Immature natural killer cell (primary cell): ENCODE results near the gene LYST. TPM values are rescaled to one million over a fixed set of nuclear protein-coding genes. Genes with fewer than 3 reads are reported as not detected.

ENCODE experiments used
- DNase-seq, 3 donors: peaks; one replicate each; pipeline ENCODE4 v3.0.0; 2022; ENCODE audit warnings: mixed read lengths in 1 of 3
- H3K27ac Mint-ChIP-seq, 6 donors: one replicate each; pipeline ENCODE4 v1.8.0; 2020; ENCODE audit warnings: mixed read lengths in 6 of 6, mild to moderate bottlenecking in 5 of 6, inconsistent platforms in 4 of 6, moderate library complexity in 3 of 6
- H3K27me3 Mint-ChIP-seq, 3 donors: one replicate each; pipeline ENCODE4 v1.8.0; 2020 to 2021; ENCODE audit warnings: low read depth in 3 of 3, mild to moderate bottlenecking in 3 of 3, mixed read lengths in 3 of 3, moderate library complexity in 3 of 3, inconsistent platforms in 1 of 3
- H3K36me3 Mint-ChIP-seq, 3 donors: one replicate each; pipeline ENCODE4 v1.8.0; 2020; ENCODE audit warnings: mixed read lengths in 3 of 3, inconsistent platforms in 2 of 3, mild to moderate bottlenecking in 2 of 3
- H3K4me1 Mint-ChIP-seq, 2 donors: one replicate each; pipeline ENCODE4 v1.8.0; 2020; ENCODE audit warnings: inconsistent platforms in 2 of 2, mild to moderate bottlenecking in 2 of 2, mixed read lengths in 2 of 2, moderate library complexity in 1 of 2
- H3K4me3 Mint-ChIP-seq, 5 donors: one replicate each; pipeline ENCODE4 v1.8.0; 2020; ENCODE audit warnings: mild to moderate bottlenecking in 5 of 5, mixed read lengths in 5 of 5, inconsistent platforms in 3 of 5, moderate library complexity in 3 of 5
- H3K9me3 Mint-ChIP-seq, 6 donors: one replicate each; pipeline ENCODE4 v1.8.0; 2020; ENCODE audit warnings: mild to moderate bottlenecking in 6 of 6, mixed read lengths in 6 of 6, inconsistent platforms in 4 of 6, moderate library complexity in 3 of 6
- polyA plus RNA-seq, 3 donors: library from polyadenylated mRNA; unstranded; fragments of 300-500 nt; fragmentation: Illumina TruSeq; gene quantifications; one replicate each; pipeline ENCODE4 v1.2.3, GENCODE V29; 2021

Gene LYST
- polyA plus RNA-seq, 3 donors from 2014 or later = 21.8 to 39.3 (median 27.7) TPM

DNA sequence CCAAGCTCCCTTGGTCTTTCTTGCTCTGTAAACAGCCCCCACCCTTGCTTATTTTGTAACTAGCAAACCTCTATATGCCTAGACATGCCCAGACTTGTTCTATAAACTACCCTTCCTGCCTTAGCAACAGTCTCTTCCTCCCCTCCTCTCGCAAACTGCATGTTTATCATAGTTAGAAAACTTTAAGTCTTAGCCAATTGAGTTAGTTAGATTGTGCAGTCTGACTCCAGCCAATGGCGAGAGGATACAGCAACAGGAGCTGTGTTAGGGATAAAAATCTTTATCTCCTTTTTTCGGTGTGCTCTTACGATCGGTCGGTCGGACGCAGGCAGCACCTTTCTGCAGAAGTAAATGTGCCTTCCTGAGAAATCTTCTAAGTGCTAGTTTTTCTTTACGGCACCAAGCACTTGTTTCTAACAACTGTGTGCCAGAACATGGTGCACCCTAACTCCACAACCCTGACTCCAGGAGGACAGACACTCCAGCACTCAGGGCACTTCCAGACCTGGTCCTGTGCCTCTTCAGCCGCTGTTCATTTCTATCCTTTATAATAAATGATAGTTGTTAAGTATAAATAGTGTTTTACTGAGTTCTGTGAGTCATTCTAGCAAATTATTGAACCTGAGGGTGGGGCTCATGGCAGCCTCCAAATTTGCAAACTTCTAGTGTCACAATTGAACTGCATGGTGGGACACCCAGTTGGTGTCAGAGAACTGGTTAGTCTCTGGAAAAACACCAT is 191.4 kb downstream of the LYST start:
- H3K4me1 Mint-ChIP-seq = no peaks in the 10 kb centered on the region
- H3K27ac Mint-ChIP-seq = no peak overlapping the region
- H3K36me3 Mint-ChIP-seq = peaks cover 63 to 74% (median 67%) of the 10 kb centered on the region in 3 donors
- no peak for DNase-seq
- H3K27me3 Mint-ChIP-seq = no peaks in the 10 kb centered on the region
- peaks cover 8 to 29% (median 12%) of the 10 kb centered on the region in 6 donors for H3K9me3 Mint-ChIP-seq
- no peak overlapping the region for H3K4me3 Mint-ChIP-seq

- no peak overlapping the region for H3K27ac Mint-ChIP-seq
- DNase-seq = no peak
- H3K9me3 Mint-ChIP-seq = peaks cover 8 to 36% (median 19%) of the 10 kb centered on the region in 6 donors
- peaks cover 71 to 82% (median 80%) of the 10 kb centered on the region in 3 donors for H3K36me3 Mint-ChIP-seq
- no peaks in the 10 kb centered on the region for H3K4me1 Mint-ChIP-seq
- no peaks in the 10 kb centered on the region for H3K27me3 Mint-ChIP-seq
- H3K4me3 Mint-ChIP-seq = no peak overlapping the region
These were observed 192.7 kb downstream of the LYST start for GRCh38 chr1:235673981-235674380.

GRCh38 chr1:235671992-235672391 is 194.7 kb downstream of the LYST start:
- peaks cover 78 to 91% (median 87%) of the 10 kb centered on the region in 3 donors for H3K36me3 Mint-ChIP-seq
- H3K9me3 Mint-ChIP-seq = peaks cover 8 to 36% (median 19%) of the 10 kb centered on the region in 6 donors
- peak overlapping the region in 1 of 6 donors; percentile 30 for H3K27ac Mint-ChIP-seq
- H3K27me3 Mint-ChIP-seq = no peaks in the 10 kb centered on the region
- no peaks in the 10 kb centered on the region for H3K4me1 Mint-ChIP-seq
- DNase-seq = no peak
- no peak overlapping the region for H3K4me3 Mint-ChIP-seq

- no peak overlapping the region for H3K27ac Mint-ChIP-seq
- H3K4me1 Mint-ChIP-seq = no peaks in the 10 kb centered on the region
These were observed 196.4 kb downstream of the LYST start for GRCh38 chr1:235670157-235670776.

GRCh38 chr1:235669277-235669676 is 197.4 kb downstream of the LYST start:
- no peak for DNase-seq
- no peaks in the 10 kb centered on the region for H3K4me1 Mint-ChIP-seq
- peaks cover 55 to 69% (median 67%) of the 10 kb centered on the region in 3 donors for H3K36me3 Mint-ChIP-seq
- no peaks in the 10 kb centered on the region for H3K27me3 Mint-ChIP-seq
- H3K9me3 Mint-ChIP-seq = peaks cover 8 to 30% (median 19%) of the 10 kb centered on the region in 6 donors
- H3K27ac Mint-ChIP-seq = no peak overlapping the region
- H3K4me3 Mint-ChIP-seq = no peak overlapping the region

More at GRCh38 chr1:235670157-235670776, 196.4 kb downstream of the LYST start:
- no peaks in the 10 kb centered on the region for H3K27me3 Mint-ChIP-seq
- H3K9me3 Mint-ChIP-seq = peaks cover 8 to 36% (median 19%) of the 10 kb centered on the region in 6 donors
- H3K36me3 Mint-ChIP-seq = peaks cover 60 to 74% (median 74%) of the 10 kb centered on the region in 3 donors
- H3K4me3 Mint-ChIP-seq = no peak overlapping the region
- no peak for DNase-seq

DNA sequence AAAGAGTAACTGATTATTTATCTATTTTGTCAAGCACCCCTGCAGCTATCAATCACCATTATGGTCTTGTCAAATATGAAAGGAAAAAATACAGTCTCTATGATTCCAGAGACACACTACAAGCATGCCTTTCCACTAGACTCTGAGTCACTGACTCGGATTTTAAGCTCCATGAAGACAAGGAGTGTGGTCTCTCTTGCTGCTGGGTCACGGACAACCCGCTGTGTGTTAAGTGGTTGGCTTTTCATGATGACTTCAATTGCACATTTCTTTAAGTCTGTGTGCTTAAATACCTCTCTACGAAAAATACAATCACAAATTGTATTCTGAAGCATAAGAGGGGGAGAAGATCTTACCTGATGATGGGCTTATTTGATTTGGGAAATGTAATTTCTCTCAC is 203.1 kb downstream of the LYST start:
- peaks cover 21 to 39% (median 29%) of the 10 kb centered on the region in 3 donors for H3K36me3 Mint-ChIP-seq
- no peaks in the 10 kb centered on the region for H3K4me1 Mint-ChIP-seq

GRCh38 chr1:235661568-235661967 is 205.1 kb downstream of the LYST start:
- Mint-ChIP-seq H3K9me3 (no peaks in the 10 kb centered on the region), H3K4me3 (no peak overlapping the region), H3K27me3 (peaks cover 0 to 2% (median 0%) of the 10 kb centered on the region in 3 donors), H3K36me3 (peaks cover 17 to 32% (median 28%) of the 10 kb centered on the region in 3 donors), H3K27ac (no peak overlapping the region), H3K4me1 (no peaks in the 10 kb centered on the region)
- no peak for DNase-seq

More for the DNA sequence above, 203.1 kb downstream of the LYST start:
- Mint-ChIP-seq H3K9me3 (no peaks in the 10 kb centered on the region), H3K4me3 (no peak overlapping the region), H3K27me3 (no peaks in the 10 kb centered on the region), H3K27ac (peak overlapping the region in 1 of 6 donors; percentile 3)
- no peak for DNase-seq

DNA sequence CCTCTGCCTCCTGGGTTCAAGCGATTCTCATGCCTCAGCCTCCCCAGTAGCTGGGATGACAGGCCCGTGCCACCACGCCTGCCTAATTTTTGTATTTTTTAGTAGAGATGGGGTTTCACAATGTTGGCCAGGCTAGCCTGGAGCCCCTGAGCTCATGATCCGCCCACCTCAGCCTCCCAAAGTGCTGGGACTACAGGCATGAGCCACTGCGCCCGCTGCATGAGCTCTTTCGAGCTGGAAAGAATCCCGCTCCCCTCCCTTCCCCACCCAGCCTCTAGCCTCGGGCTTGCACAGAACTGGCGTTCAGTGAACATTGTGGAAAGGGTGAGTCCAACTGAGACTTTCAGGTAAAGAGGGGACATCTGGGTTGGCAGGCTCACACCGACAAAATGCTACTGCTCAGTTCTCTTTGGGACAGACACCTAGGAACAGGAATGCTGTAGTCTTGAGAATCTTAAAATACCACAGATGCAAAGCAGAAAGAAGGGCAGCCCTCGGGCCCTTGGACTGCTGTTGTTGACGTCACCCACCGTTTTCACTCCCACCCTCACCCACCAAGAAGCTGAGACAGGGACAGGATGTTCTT is 207.4 kb downstream of the LYST start:
- Mint-ChIP-seq H3K4me1 (no peaks in the 10 kb centered on the region), H3K36me3 (peaks cover 15 to 33% (median 25%) of the 10 kb centered on the region in 3 donors), H3K27ac (no peak overlapping the region), H3K27me3 (peaks cover 2 to 6% (median 2%) of the 10 kb centered on the region in 3 donors), H3K9me3 (no peaks in the 10 kb centered on the region), H3K4me3 (no peak overlapping the region)
- no peak for DNase-seq

GRCh38 chr1:235657747-235658526 is 208.8 kb downstream of the LYST start:
- peaks cover 9 to 29% (median 18%) of the 10 kb centered on the region in 3 donors for H3K36me3 Mint-ChIP-seq
- H3K9me3 Mint-ChIP-seq = no peaks in the 10 kb centered on the region
- no peak overlapping the region for H3K27ac Mint-ChIP-seq
- H3K4me1 Mint-ChIP-seq = no peaks in the 10 kb centered on the region
- no peak for DNase-seq
- no peak overlapping the region for H3K4me3 Mint-ChIP-seq
- peaks cover 3 to 12% (median 9%) of the 10 kb centered on the region in 3 donors for H3K27me3 Mint-ChIP-seq

DNA sequence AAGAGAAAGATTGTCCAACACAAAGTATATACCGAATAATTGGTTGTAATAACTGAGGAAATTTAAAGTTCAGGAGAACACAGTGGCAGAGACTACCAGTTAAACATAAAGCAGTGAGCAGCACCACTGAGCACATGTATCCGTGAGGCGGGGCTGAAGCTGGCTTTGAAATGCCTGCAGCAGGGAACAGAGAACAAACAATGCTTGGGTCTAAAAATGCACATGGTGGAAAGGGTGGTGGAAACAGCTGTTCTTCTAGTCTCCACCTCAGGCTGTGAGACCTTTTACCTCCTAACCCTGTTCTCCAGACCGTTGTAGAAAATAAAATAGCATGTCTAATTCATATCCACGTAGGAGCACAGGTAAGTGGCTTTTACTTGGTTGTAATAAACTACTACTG is 209.4 kb downstream of the LYST start:
- no peak for DNase-seq
- no peak overlapping the region for H3K27ac Mint-ChIP-seq
- H3K4me1 Mint-ChIP-seq = no peaks in the 10 kb centered on the region
- no peak overlapping the region for H3K4me3 Mint-ChIP-seq
- H3K27me3 Mint-ChIP-seq = peaks cover 9 to 16% (median 10%) of the 10 kb centered on the region in 3 donors
- H3K36me3 Mint-ChIP-seq = peaks cover 6 to 22% (median 14%) of the 10 kb centered on the region in 3 donors
- H3K9me3 Mint-ChIP-seq = no peaks in the 10 kb centered on the region

DNA sequence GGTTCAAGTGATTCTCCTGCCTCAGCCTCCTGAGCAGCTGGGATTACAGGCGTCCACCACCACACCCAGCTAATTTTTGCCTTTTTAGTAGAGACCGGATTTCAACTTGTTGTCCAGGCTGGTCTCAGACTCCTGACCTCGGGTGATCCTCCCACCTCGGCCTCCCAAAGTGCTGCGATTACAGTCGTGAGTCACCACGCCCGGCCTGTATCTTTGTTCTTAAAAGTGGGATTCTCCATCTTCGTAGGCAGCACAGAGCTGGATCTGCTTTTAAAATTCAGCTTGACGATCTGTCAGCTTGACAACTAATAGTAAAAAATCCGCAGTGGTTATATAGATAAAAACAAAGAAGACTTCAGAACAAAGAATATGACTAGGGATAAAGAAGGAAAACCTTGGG is 214.3 kb downstream of the LYST start:
- H3K4me1 Mint-ChIP-seq = peaks cover 16 to 18% of the 10 kb centered on the region in 2 donors
- peaks cover 20 to 45% (median 33%) of the 10 kb centered on the region in 3 donors for H3K27me3 Mint-ChIP-seq
- DNase-seq = no peak
- H3K36me3 Mint-ChIP-seq = peaks cover 0 to 12% (median 11%) of the 10 kb centered on the region in 3 donors
- no peak overlapping the region for H3K27ac Mint-ChIP-seq
- H3K9me3 Mint-ChIP-seq = no peaks in the 10 kb centered on the region
- H3K4me3 Mint-ChIP-seq = no peak overlapping the region

GRCh38 chr1:235651170-235651806 is 215.4 kb downstream of the LYST start:
- H3K9me3 Mint-ChIP-seq = no peaks in the 10 kb centered on the region
- peak overlapping the region; percentile 49 to 78 (median 63) for H3K4me3 Mint-ChIP-seq
- peaks cover 22 to 50% (median 42%) of the 10 kb centered on the region in 3 donors for H3K27me3 Mint-ChIP-seq
- H3K27ac Mint-ChIP-seq = peak overlapping the region in 1 of 6 donors; percentile 24
- peaks cover 0 to 9% (median 6%) of the 10 kb centered on the region in 3 donors for H3K36me3 Mint-ChIP-seq
- no peak for DNase-seq
- peaks cover 16 to 18% of the 10 kb centered on the region in 2 donors for H3K4me1 Mint-ChIP-seq
